ENCODE data around the gene WASHC3.
A peak's percentile ranks its signal among the peaks of the same experiment; 100 is the strongest.
"Not testable (repeated sequence)": the region's sequence is repeated elsewhere in the genome, so short reads cannot be mapped to it uniquely, and the experiment has no call there.

WASHC3 gene

GRCh38 chr12:102080842-102081241, 19.1 kb upstream of the WASHC3 start:
- no peaks in the 10 kb centered on the region for H3K4me1 ChIP-seq (ENCODE audit: insufficient read depth, insufficient read length)
- no peaks in the 10 kb centered on the region for H3K27me3 ChIP-seq (ENCODE audit: insufficient read depth, insufficient read length)
- no peaks in the 10 kb centered on the region for H3K9me3 ChIP-seq (ENCODE audit: insufficient read depth, low read length)
- DNase-seq (ENCODE audit: low read depth, low spot score): no peak
- H3K36me3 ChIP-seq (ENCODE audit: insufficient read depth, insufficient read length, low read length): peaks cover 78% of the 10 kb centered on the region
- TF ChIP-seq SUZ12 (IDR thresholded peaks at IDR 0.05; ENCODE audit: extremely low read depth, insufficient read depth, insufficient read length) (no peak), YY1 (IDR thresholded peaks at IDR 0.05; ENCODE audit: insufficient read depth, insufficient read length) (no peak), ZNF274 (IDR thresholded peaks at IDR 0.05; ENCODE audit: low read depth, low read length) (no peak)
- no peak overlapping the region for H3K4me3 ChIP-seq (ENCODE audit: insufficient read length, low read depth)
- H3K9ac ChIP-seq (ENCODE audit: insufficient read length, low read depth): no peak overlapping the region

GRCh38 chr12:102072092-102072491, 10.3 kb upstream of the WASHC3 start:
- H3K36me3 ChIP-seq (ENCODE audit: insufficient read depth, insufficient read length, low read length): peaks cover 29% of the 10 kb centered on the region
- DNase-seq (ENCODE audit: low read depth, low spot score); H3K9ac ChIP-seq (ENCODE audit: insufficient read length, low read depth); H3K4me1 ChIP-seq (ENCODE audit: insufficient read depth, insufficient read length); H3K4me3 ChIP-seq (ENCODE audit: insufficient read length, low read depth); H3K27me3 ChIP-seq (ENCODE audit: insufficient read depth, insufficient read length); H3K9me3 ChIP-seq (ENCODE audit: insufficient read depth, low read length): not testable (repeated sequence)

GRCh38 chr12:102069707-102070106, 7.9 kb upstream of the WASHC3 start:
- no peak overlapping the region for H3K4me3 ChIP-seq (ENCODE audit: insufficient read length, low read depth)
- H3K27me3 ChIP-seq (ENCODE audit: insufficient read depth, insufficient read length): no peaks in the 10 kb centered on the region
- H3K9ac ChIP-seq (ENCODE audit: insufficient read length, low read depth): no peak overlapping the region
- peaks cover 6% of the 10 kb centered on the region for H3K36me3 ChIP-seq (ENCODE audit: insufficient read depth, insufficient read length, low read length)
- H3K9me3 ChIP-seq (ENCODE audit: insufficient read depth, low read length): no peaks in the 10 kb centered on the region
- TF ChIP-seq ZNF274 (IDR thresholded peaks at IDR 0.05; ENCODE audit: low read depth, low read length) (no peak), SUZ12 (IDR thresholded peaks at IDR 0.05; ENCODE audit: extremely low read depth, insufficient read depth, insufficient read length) (no peak), YY1 (IDR thresholded peaks at IDR 0.05; ENCODE audit: insufficient read depth, insufficient read length) (no peak)
- DNase-seq (ENCODE audit: low read depth, low spot score): no peak
- H3K4me1 ChIP-seq (ENCODE audit: insufficient read depth, insufficient read length): no peaks in the 10 kb centered on the region

GRCh38 chr12:102067574-102068258, 5.9 kb upstream of the WASHC3 start:
- Histone ChIP-seq H3K27me3 (ENCODE audit: insufficient read depth, insufficient read length) (no peaks in the 10 kb centered on the region), H3K9ac (ENCODE audit: insufficient read length, low read depth) (no peak overlapping the region), H3K4me1 (ENCODE audit: insufficient read depth, insufficient read length) (no peaks in the 10 kb centered on the region), H3K9me3 (ENCODE audit: insufficient read depth, low read length) (no peaks in the 10 kb centered on the region), H3K36me3 (ENCODE audit: insufficient read depth, insufficient read length, low read length) (no peaks in the 10 kb centered on the region), H3K4me3 (ENCODE audit: insufficient read length, low read depth) (no peak overlapping the region)
- no peak for TF ChIP-seq YY1 (IDR thresholded peaks at IDR 0.05; ENCODE audit: insufficient read depth, insufficient read length)
- TF ChIP-seq SUZ12 (IDR thresholded peaks at IDR 0.05; ENCODE audit: extremely low read depth, insufficient read depth, insufficient read length): no peak
- no peak for TF ChIP-seq ZNF274 (IDR thresholded peaks at IDR 0.05; ENCODE audit: low read depth, low read length)
- no peak for DNase-seq (ENCODE audit: low read depth, low spot score)

GRCh38 chr12:102064476-102064875, 2.7 kb upstream of the WASHC3 start:
- no peaks in the 10 kb centered on the region for H3K36me3 ChIP-seq (ENCODE audit: insufficient read depth, insufficient read length, low read length)
- no peaks in the 10 kb centered on the region for H3K9me3 ChIP-seq (ENCODE audit: insufficient read depth, low read length)
- H3K9ac ChIP-seq (ENCODE audit: insufficient read length, low read depth): no peak overlapping the region
- TF ChIP-seq ZNF274 (IDR thresholded peaks at IDR 0.05; ENCODE audit: low read depth, low read length): no peak
- H3K4me3 ChIP-seq (ENCODE audit: insufficient read length, low read depth): no peak overlapping the region
- no peaks in the 10 kb centered on the region for H3K27me3 ChIP-seq (ENCODE audit: insufficient read depth, insufficient read length)
- no peaks in the 10 kb centered on the region for H3K4me1 ChIP-seq (ENCODE audit: insufficient read depth, insufficient read length)
- no peak for DNase-seq (ENCODE audit: low read depth, low spot score)

GRCh38 chr12:102063069-102063468, 1.3 kb upstream of the WASHC3 start:
- no peak for DNase-seq (ENCODE audit: low read depth, low spot score)
- Histone ChIP-seq H3K9ac (ENCODE audit: insufficient read length, low read depth) (no peak overlapping the region), H3K4me3 (ENCODE audit: insufficient read length, low read depth) (no peak overlapping the region), H3K27me3 (ENCODE audit: insufficient read depth, insufficient read length) (no peaks in the 10 kb centered on the region), H3K4me1 (ENCODE audit: insufficient read depth, insufficient read length) (no peaks in the 10 kb centered on the region), H3K9me3 (ENCODE audit: insufficient read depth, low read length) (no peaks in the 10 kb centered on the region), H3K36me3 (ENCODE audit: insufficient read depth, insufficient read length, low read length) (no peaks in the 10 kb centered on the region)
- no peak for TF ChIP-seq ZNF274 (IDR thresholded peaks at IDR 0.05; ENCODE audit: low read depth, low read length)
- TF ChIP-seq YY1 (IDR thresholded peaks at IDR 0.05; ENCODE audit: insufficient read depth, insufficient read length): no peak
- no peak for TF ChIP-seq SUZ12 (IDR thresholded peaks at IDR 0.05; ENCODE audit: extremely low read depth, insufficient read depth, insufficient read length)

- TF ChIP-seq SUZ12 (IDR thresholded peaks at IDR 0.05; ENCODE audit: extremely low read depth, insufficient read depth, insufficient read length) (no peak), YY1 (IDR thresholded peaks at IDR 0.05; ENCODE audit: insufficient read depth, insufficient read length) (no peak), ZNF274 (IDR thresholded peaks at IDR 0.05; ENCODE audit: low read depth, low read length) (no peak)
- no peaks in the 10 kb centered on the region for H3K4me1 ChIP-seq (ENCODE audit: insufficient read depth, insufficient read length)
- no peaks in the 10 kb centered on the region for H3K9me3 ChIP-seq (ENCODE audit: insufficient read depth, low read length)
- no peaks in the 10 kb centered on the region for H3K36me3 ChIP-seq (ENCODE audit: insufficient read depth, insufficient read length, low read length)
- no peaks in the 10 kb centered on the region for H3K27me3 ChIP-seq (ENCODE audit: insufficient read depth, insufficient read length)
- H3K4me3 ChIP-seq (ENCODE audit: insufficient read length, low read depth): peak overlapping the region; percentile 90
- no peak overlapping the region for H3K9ac ChIP-seq (ENCODE audit: insufficient read length, low read depth)
- DNase-seq (ENCODE audit: low read depth, low spot score): no peak
Observed at GRCh38 chr12:102062419-102062806, 622 bp upstream of the WASHC3 start.
